ENCODE measurements around the gene ZBTB33.

ZBTB33 gene

GRCh38 chrX:120244395-120244734 is 6.2 kb upstream of the ZBTB33 start:
- TF ChIP-seq CTCF (IDR thresholded peaks at IDR 0.05; ENCODE audit: low read depth, low read length) = no peak

GRCh38 chrX:120244735-120245498 is 5.7 kb upstream of the ZBTB33 start:
- TF ChIP-seq CTCF (IDR thresholded peaks at IDR 0.05; ENCODE audit: low read depth, low read length) = no peak
- peak overlapping the region; percentile 67 for H3K4me3 ChIP-seq (ENCODE audit: low read depth, low read length)

More at GRCh38 chrX:120244395-120244734, 6.2 kb upstream of the ZBTB33 start:
- H3K4me3 ChIP-seq (ENCODE audit: low read depth, low read length) = peak overlapping the region; percentile 67

GRCh38 chrX:120251471-120252011 is 929 bp downstream of the ZBTB33 start:
- H3K4me3 ChIP-seq (ENCODE audit: low read depth, low read length) = peak overlapping the region; percentile 74
- TF ChIP-seq CTCF (IDR thresholded peaks at IDR 0.05; ENCODE audit: low read depth, low read length) = no peak

GRCh38 chrX:120253784-120254183 is 3.2 kb downstream of the ZBTB33 start:
- no peak overlapping the region for H3K4me3 ChIP-seq (ENCODE audit: low read depth, low read length)
- no peak for TF ChIP-seq CTCF (IDR thresholded peaks at IDR 0.05; ENCODE audit: low read depth, low read length)

GRCh38 chrX:120260369-120260768 is 9.8 kb downstream of the ZBTB33 start:
- TF ChIP-seq CTCF (IDR thresholded peaks at IDR 0.05; ENCODE audit: low read depth, low read length) = no peak
- H3K4me3 ChIP-seq (ENCODE audit: low read depth, low read length) = no peak overlapping the region

- H3K4me3 ChIP-seq (ENCODE audit: low read depth, low read length) = no peak overlapping the region
- TF ChIP-seq CTCF (IDR thresholded peaks at IDR 0.05; ENCODE audit: low read depth, low read length) = no peak
These were observed 12.5 kb downstream of the ZBTB33 start for GRCh38 chrX:120262859-120263708.

- no peak for TF ChIP-seq CTCF (IDR thresholded peaks at IDR 0.05; ENCODE audit: low read depth, low read length)
- H3K4me3 ChIP-seq (ENCODE audit: low read depth, low read length) = no peak overlapping the region
These were observed 13.7 kb downstream of the ZBTB33 start for GRCh38 chrX:120264341-120264740.

Measured in WI38 (cell line).